Heart right ventricle (tissue), 16 donors: Measurements from ENCODE around the gene NAT14. TPM values are rescaled to one million over a fixed set of nuclear protein-coding genes. Genes with fewer than 3 reads are reported as not detected.

Experiments
- ATAC-seq, 8 donors: fragments of 200-7000 bp; cut with Tn5 transposase; one replicate each; pipeline ENCODE4 v1.9.1; 2020; ENCODE audit warnings: mild to moderate bottlenecking in 8 of 8, moderate library complexity in 8 of 8, moderate number of reproducible peaks in 1 of 8
- DNase-seq, 2 donors: peaks; one replicate each; pipeline ENCODE4 v3.0.0-alpha.2; 2020
- H3K27ac ChIP-seq, 10 donors: fragments of 200-600 bp; sonication (generic) in 2 of 10; one replicate each; pipeline versions ENCODE4 v1.5.0 to v1.8.0; 2020 to 2022; ENCODE audit warnings: mild to moderate bottlenecking in 3 of 10
- H3K27me3 ChIP-seq, 7 donors: fragments of 200-600 bp; one replicate each; pipeline ENCODE4 v1.8.0; 2021 to 2022; ENCODE audit warnings: mild to moderate bottlenecking in 2 of 7
- H3K36me3 ChIP-seq, 9 donors: fragments of 200-600 bp; sonication (generic) in 1 of 9; one replicate each; pipeline versions ENCODE4 v1.5.0 to v1.8.0; 2020 to 2022; ENCODE audit warnings: mild to moderate bottlenecking in 2 of 9
- H3K4me1 ChIP-seq, 9 donors: fragments of 200-600 bp; sonication (generic) in 1 of 9; one replicate each; pipeline versions ENCODE4 v1.5.0 to v1.8.0; 2020 to 2022; ENCODE audit warnings: mild to moderate bottlenecking in 4 of 9
- H3K4me3 ChIP-seq, 10 donors: fragments of 200-600 bp; sonication (generic) in 2 of 10; one replicate each; pipeline versions ENCODE4 v1.5.0 to v1.8.0; 2020 to 2022; ENCODE audit warnings: mild to moderate bottlenecking in 7 of 10, moderate library complexity in 2 of 10
- H3K9me3 ChIP-seq, 11 donors: fragments of 200-600 bp in 10 of 11; sonication (generic) in 2 of 11; one replicate each; pipeline versions ENCODE4 v1.5.0 to v1.8.0; 2013 to 2022; ENCODE audit warnings: mild to moderate bottlenecking in 2 of 11, control low read depth in 1 of 11, moderate library complexity in 1 of 11
- WGBS, 2 donors: extraction: QIAGEN DNeasy Blood & Tissue Kit; methylation state at CpG; one replicate each; pipeline ENCODE4 v1.1.7; 2013; ENCODE audit warnings: inconsistent platforms in 1 of 2; 5-methylcytosine and 5-hydroxymethylcytosine counted together
- intact Hi-C, 10 donors: fragments of 100-400 bp; cut with DNase I; formaldehyde crosslinking; loops; one replicate each; pipeline versions ENCODE4 v1.11.1 to v1.14.2; 2022
- polyA plus RNA-seq, 2 donors: library from polyadenylated mRNA; stranded (reverse); fragments of 200-250 nt; gene quantifications; one replicate each; pipeline ENCODE4 v1.2.3, GENCODE V29; 2013
- total RNA-seq, 10 donors: library from RNA; stranded (reverse); fragmentation: NEBNext Ultra II Directional in 3 of 10; extraction: Animal tissue kit (Norgen Biotek cat#: 25700) in 3 of 10; gene quantifications; one replicate each; pipeline versions ENCODE4 v1.2.1 to v1.2.4, GENCODE V29; 2021 to 2023
- TF ChIP-seq, protein P1 (sequence below), 9 donors: fragments of 200-600 bp; sonication (generic) in 2 of 9; IDR thresholded peaks; one replicate each; pipeline versions ENCODE4 v1.5.0 to v1.8.0; 2021 to 2022; ENCODE audit warnings: antibody characterized with exemption in 9 of 9, mild to moderate bottlenecking in 5 of 9, moderate library complexity in 1 of 9
- donor health status: Arrhythmogenic right ventricular cardiomyopathy.
- donor health status: ischemic (EF 13 %, LVEDD 7.1; RV severe dilation, severe dysfunction).
- donor health status: healthy with polysubstance abuse.
- donor health status: DM: no; HTN: yes; CAD: no.
- donor health status: DM: no; HTN: no; CAD: no.
- donor health status: ischemic (EF 25% LVEDD 6.9; RV normal size, moderate dysfunction).
- donor health status: ischemic (EF 25% LVEDD 5.7; RV mildly dilated, moderate dysfunction).
- donor health status: healthy.
- donor health status: DM: yes; HTN: yes; CAD: no.
- donor health status: Ischemic cardiomyopathy.
- donor health status: ischemic (EF 35%, LVEDD 5.7; RV mildly dilated, moderate dysfunction).
- donor health status: nonischemic (EF 11% LVEDD 7.7; RV severe dilation, severe dysfunction).
- donor health status: DM: yes; HTN: yes; CAD: no.
- donor health status: PGD.
- donor health status: ischemic (EF 29% LVEDD 5.4; RV normal size, mild dysfunction).
- donor health status: nonischemic (EF 23%, LVEDD 6.1; RV moderate dilation, normal function).

The NAT14 gene
- total and polyA plus RNA-seq, 12 donors = 5.8 to 16.4 (median 7.0) TPM

DNA sequence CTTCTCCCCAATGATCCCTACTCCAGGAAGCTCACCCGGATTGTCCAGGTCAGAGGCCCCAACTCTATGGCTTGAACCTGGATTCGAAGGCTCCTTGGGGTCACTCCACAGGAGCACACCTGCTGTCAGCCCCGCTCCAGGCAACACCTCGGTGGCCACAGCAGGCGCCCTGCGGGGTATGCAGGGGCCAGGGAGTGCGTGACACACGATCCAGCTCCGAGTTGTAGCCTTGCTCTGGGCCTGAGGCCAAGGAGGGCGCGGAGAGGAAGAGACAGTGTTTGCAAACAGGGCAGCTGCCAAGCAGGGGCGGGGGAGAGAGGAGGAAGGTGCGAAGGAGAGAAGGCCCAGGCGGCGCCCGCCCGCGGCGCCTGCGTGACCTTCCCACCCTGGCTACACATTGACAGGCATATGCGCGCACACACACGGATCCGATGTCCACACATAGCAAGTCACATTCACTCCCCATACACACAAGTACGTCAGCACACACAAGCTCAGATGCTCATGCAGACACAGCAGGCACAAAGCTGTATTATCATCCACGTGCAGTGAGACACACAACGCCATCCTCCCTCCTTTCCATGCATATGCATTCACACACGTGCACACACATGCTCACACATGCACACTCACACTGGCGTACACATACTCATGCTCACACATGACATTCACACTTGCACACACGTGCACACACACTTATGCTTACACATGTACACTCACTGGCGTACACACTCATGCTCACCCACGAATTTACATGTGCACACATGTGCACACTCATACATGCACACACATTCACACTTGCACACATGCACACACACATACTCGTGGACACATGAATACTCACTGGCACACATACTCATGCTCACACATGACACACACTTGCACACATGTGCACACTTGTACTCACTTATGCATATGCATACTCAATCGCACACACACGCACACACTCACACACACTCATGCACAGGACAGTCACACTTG, 41.5 kb downstream of the NAT14 start:
- Histone ChIP-seq H3K27ac (peak overlapping the region in 4 of 10 donors; percentile 11 to 51 (median 28)), H3K9me3 (no peaks in the 10 kb centered on the region), H3K36me3 (no peaks in the 10 kb centered on the region), H3K4me3 (no peak overlapping the region), H3K27me3 (peaks cover 0 to 9% (median 0%) of the 10 kb centered on the region in 7 donors), H3K4me1 (peaks cover 2 to 20% (median 12%) of the 10 kb centered on the region in 9 donors)
- WGBS, 2 donors = 22% methylated on average over 35 of the region's 35 CpGs
- DNase-seq (peak; percentile 72 to 84), ATAC-seq (peak; percentile 66 to 88 (median 76))
- intact Hi-C loops = no loop called here
- TF ChIP-seq, protein P1, sequence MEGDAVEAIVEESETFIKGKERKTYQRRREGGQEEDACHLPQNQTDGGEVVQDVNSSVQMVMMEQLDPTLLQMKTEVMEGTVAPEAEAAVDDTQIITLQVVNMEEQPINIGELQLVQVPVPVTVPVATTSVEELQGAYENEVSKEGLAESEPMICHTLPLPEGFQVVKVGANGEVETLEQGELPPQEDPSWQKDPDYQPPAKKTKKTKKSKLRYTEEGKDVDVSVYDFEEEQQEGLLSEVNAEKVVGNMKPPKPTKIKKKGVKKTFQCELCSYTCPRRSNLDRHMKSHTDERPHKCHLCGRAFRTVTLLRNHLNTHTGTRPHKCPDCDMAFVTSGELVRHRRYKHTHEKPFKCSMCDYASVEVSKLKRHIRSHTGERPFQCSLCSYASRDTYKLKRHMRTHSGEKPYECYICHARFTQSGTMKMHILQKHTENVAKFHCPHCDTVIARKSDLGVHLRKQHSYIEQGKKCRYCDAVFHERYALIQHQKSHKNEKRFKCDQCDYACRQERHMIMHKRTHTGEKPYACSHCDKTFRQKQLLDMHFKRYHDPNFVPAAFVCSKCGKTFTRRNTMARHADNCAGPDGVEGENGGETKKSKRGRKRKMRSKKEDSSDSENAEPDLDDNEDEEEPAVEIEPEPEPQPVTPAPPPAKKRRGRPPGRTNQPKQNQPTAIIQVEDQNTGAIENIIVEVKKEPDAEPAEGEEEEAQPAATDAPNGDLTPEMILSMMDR (IDR thresholded peaks at IDR 0.05) = no peak

DNA sequence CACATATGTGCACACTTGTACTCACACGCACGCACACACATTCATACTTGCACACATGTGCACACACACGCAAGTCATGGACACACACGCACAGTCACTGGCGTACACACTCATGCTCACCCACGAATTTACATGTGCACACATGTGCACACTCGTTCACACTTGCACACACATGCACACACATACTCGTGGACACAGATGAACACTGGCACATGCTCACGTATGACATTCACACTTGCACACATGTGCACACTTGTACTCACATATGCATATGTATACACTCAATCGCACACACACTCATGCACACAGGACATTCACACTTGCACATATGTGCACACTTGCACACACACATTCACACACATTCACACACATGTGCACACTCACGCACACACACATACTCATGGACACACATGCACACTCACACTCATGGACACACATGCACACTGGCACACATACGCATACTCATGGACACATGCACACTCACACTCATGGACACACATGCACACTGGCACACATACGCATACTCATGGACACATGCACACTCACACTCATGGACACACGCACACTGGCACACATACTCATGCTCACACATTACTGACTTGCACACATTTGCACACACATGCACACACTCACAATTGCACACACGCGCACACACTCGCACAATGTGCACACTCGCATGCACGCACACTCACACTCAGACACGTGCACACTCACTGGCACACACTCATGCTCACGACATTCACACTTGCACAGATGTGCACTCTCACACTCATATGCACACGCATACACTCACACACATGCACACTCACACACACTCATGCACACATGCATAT, 42.4 kb downstream of the NAT14 start:
- TF ChIP-seq, protein P1 (IDR thresholded peaks at IDR 0.05) = no peak
- intact Hi-C loops = no loop called here
- Histone ChIP-seq H3K9me3 (no peaks in the 10 kb centered on the region), H3K4me1 (peaks cover 0 to 16% (median 9%) of the 10 kb centered on the region in 9 donors), H3K27me3 (peaks cover 0 to 9% (median 0%) of the 10 kb centered on the region in 7 donors), H3K4me3 (no peak overlapping the region), H3K27ac (no peak overlapping the region), H3K36me3 (no peaks in the 10 kb centered on the region)
- DNase-seq (no peak), ATAC-seq (no peak)
- WGBS, 2 donors = 82 to 90% methylated on average over 22 of the region's 22 CpGs

DNA sequence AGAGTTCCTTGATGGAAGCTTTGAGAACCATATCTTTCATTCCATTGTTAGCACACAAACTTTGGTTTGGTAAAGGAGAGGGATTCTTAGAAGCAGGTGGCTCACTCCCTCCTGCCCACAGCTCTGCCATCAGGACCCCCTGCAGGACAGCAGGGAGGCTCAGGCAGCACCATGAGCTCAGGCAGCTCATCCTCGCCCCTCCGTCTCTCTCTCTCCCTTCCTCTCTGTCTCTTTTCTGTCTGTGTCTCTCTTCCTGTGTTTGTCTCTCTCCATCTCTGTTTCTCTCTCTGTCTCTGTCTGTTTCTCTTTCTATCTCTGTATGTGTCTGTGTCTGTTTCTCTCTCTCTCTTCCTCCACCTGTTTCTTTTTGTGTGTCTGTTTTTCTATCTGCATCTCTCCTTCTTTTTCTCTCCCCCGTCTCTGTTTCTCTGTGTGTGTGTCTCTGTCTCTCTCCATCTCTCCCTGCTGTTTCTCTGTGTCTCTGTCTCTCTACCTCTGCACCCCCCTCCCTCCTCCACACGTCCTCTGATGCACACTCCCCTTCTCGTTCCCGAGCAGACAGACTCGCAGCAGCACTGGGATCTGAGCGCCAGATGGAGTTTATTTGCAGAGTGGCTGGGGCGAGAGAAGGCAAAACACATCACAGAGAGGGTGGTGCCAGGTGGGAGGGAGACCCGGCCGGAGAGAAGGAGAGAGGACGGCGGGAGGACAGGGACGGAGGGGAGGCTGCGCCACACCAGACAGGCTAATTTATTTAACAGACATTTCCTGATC, 43.2 kb downstream of the NAT14 start:
- ATAC-seq (no peak), DNase-seq (no peak)
- 26 to 35% methylated on average over 15 of the region's 15 CpGs for WGBS, 2 donors
- Histone ChIP-seq H3K27ac (no peak overlapping the region), H3K4me3 (no peak overlapping the region), H3K36me3 (no peaks in the 10 kb centered on the region), H3K4me1 (peaks cover 0 to 16% (median 9%) of the 10 kb centered on the region in 9 donors), H3K9me3 (no peaks in the 10 kb centered on the region), H3K27me3 (peaks cover 0 to 9% (median 0%) of the 10 kb centered on the region in 7 donors)
- intact Hi-C loops = no loop called here
- TF ChIP-seq, protein P1 (IDR thresholded peaks at IDR 0.05) = no peak
